Stimulated activated effector memory CD8-positive, alpha-beta T cell treated with anti-CD3 and anti-CD28 coated beads, Interleukin-12 subunit alpha, Interleukin-12 subunit beta, amount 100 ng/mL, for 72 hours (primary cell): ENCODE measurements around the gene SNRPA.

Experiments used
- ATAC-seq: fragments of 150-1000 bp; cut with Tn5 transposase; 2 replicates; pipeline ENCODE4 v1.10.0; 2021
- DNase-seq, 2 donors: peaks; one replicate each; pipeline ENCODE4 v3.0.0; 2021 to 2022; ENCODE audit warnings: low spot score in 2 of 2
- H3K27ac Mint-ChIP-seq: one replicate; pipeline ENCODE4 v1.8.0; 2022; ENCODE audit warnings: mild to moderate bottlenecking, mixed read lengths
- H3K36me3 Mint-ChIP-seq: one replicate; pipeline ENCODE4 v1.8.0; 2022; ENCODE audit warnings: mild to moderate bottlenecking, mixed read lengths
- H3K4me1 Mint-ChIP-seq: one replicate; pipeline ENCODE4 v1.8.0; 2022; ENCODE audit warnings: mixed read lengths
- H3K4me3 Mint-ChIP-seq: one replicate; pipeline ENCODE4 v1.8.0; 2022; ENCODE audit warnings: mild to moderate bottlenecking, mixed read lengths
- H3K9me3 Mint-ChIP-seq: one replicate; pipeline ENCODE4 v1.8.0; 2022; ENCODE audit warnings: mixed read lengths

Gene SNRPA

GRCh38 chr19:40797166-40797962, 46.4 kb downstream of the SNRPA start:
- Mint-ChIP-seq H3K4me1 (peaks cover 53% of the 10 kb centered on the region), H3K27ac (peak overlapping the region; percentile 98), H3K36me3 (peaks cover 47% of the 10 kb centered on the region), H3K4me3 (peak overlapping the region; percentile 94), H3K9me3 (no peaks in the 10 kb centered on the region)
- ATAC-seq (no peak), DNase-seq (no peak)

- peak in 1 of 2 donors; percentile 75 for DNase-seq
- Mint-ChIP-seq H3K27ac (peak overlapping the region; percentile 98), H3K4me1 (peaks cover 53% of the 10 kb centered on the region), H3K9me3 (no peaks in the 10 kb centered on the region), H3K4me3 (peak overlapping the region; percentile 94), H3K36me3 (peaks cover 46% of the 10 kb centered on the region)
- ATAC-seq = peak; percentile 60
Observed at GRCh38 chr19:40797963-40798682, 47.1 kb downstream of the SNRPA start.

- Mint-ChIP-seq H3K27ac (peak within 1 kb of the TSS; percentile 98), H3K9me3 (no peaks in the 10 kb centered on the region), H3K36me3 (peaks cover 48% of the 10 kb centered on the region), H3K4me3 (peak within 1 kb of the TSS; percentile 94), H3K4me1 (peaks cover 58% of the 10 kb centered on the region)
- DNase-seq (peak; percentile 99 to 100), ATAC-seq (peak; percentile 89)
Observed at GRCh38 chr19:40798683-40799557, 47.9 kb downstream of the SNRPA start, which contains the start of gene EGLN2. Gene EGLN2, plus strand, starts transcription at chr19:40799191. Its CDS starts 1,382 bp downstream, at chr19:40800573.

- Mint-ChIP-seq H3K4me3 (peak overlapping the region; percentile 94), H3K36me3 (peaks cover 56% of the 10 kb centered on the region), H3K9me3 (no peaks in the 10 kb centered on the region), H3K27ac (peak overlapping the region; percentile 98), H3K4me1 (peaks cover 67% of the 10 kb centered on the region)
- ATAC-seq (no peak), DNase-seq (peak in 1 of 2 donors; percentile 76)
Observed at GRCh38 chr19:40799558-40800338, 48.7 kb downstream of the SNRPA start.

GRCh38 chr19:40800339-40800996, 49.5 kb downstream of the SNRPA start:
- Mint-ChIP-seq H3K4me3 (peak overlapping the region; percentile 94), H3K36me3 (peaks cover 62% of the 10 kb centered on the region), H3K27ac (peak overlapping the region; percentile 98), H3K4me1 (peaks cover 74% of the 10 kb centered on the region), H3K9me3 (no peaks in the 10 kb centered on the region)
- ATAC-seq = no peak
- DNase-seq = no peak

GRCh38 chr19:40800997-40801377, 50.0 kb downstream of the SNRPA start:
- Mint-ChIP-seq H3K4me3 (peak overlapping the region; percentile 94), H3K27ac (peak overlapping the region; percentile 98), H3K36me3 (peaks cover 64% of the 10 kb centered on the region), H3K9me3 (no peaks in the 10 kb centered on the region), H3K4me1 (peaks cover 79% of the 10 kb centered on the region)
- ATAC-seq (no peak), DNase-seq (no peak)

- Mint-ChIP-seq H3K9me3 (no peaks in the 10 kb centered on the region), H3K27ac (peak overlapping the region; percentile 98), H3K36me3 (peaks cover 71% of the 10 kb centered on the region), H3K4me3 (peak overlapping the region; percentile 94), H3K4me1 (peaks cover 86% of the 10 kb centered on the region)
- DNase-seq = no peak
- ATAC-seq = no peak
Observed at GRCh38 chr19:40801426-40802299, 50.7 kb downstream of the SNRPA start.

- Mint-ChIP-seq H3K9me3 (no peaks in the 10 kb centered on the region), H3K36me3 (peaks cover 80% of the 10 kb centered on the region), H3K4me3 (peak overlapping the region; percentile 94), H3K27ac (peak overlapping the region; percentile 98), H3K4me1 (peaks cover 91% of the 10 kb centered on the region)
- no peak for DNase-seq
- ATAC-seq = no peak
Observed at GRCh38 chr19:40802300-40803169, 51.5 kb downstream of the SNRPA start.

GRCh38 chr19:40803170-40803856, 52.3 kb downstream of the SNRPA start:
- H3K4me1 Mint-ChIP-seq = peaks cover 91% of the 10 kb centered on the region
- ATAC-seq (no peak), DNase-seq (no peak)
- H3K36me3 Mint-ChIP-seq = peaks cover 84% of the 10 kb centered on the region
- H3K27ac Mint-ChIP-seq = peak overlapping the region; percentile 98
- H3K4me3 Mint-ChIP-seq = peak overlapping the region; percentile 94
- no peaks in the 10 kb centered on the region for H3K9me3 Mint-ChIP-seq

- H3K4me1 Mint-ChIP-seq = peaks cover 89% of the 10 kb centered on the region
- peak; percentile 2 for ATAC-seq
Observed at GRCh38 chr19:40803857-40804782, 53.1 kb downstream of the SNRPA start.

GRCh38 chr19:40804783-40805242, 53.8 kb downstream of the SNRPA start:
- ATAC-seq (no peak), DNase-seq (no peak)
- Mint-ChIP-seq H3K36me3 (peaks cover 88% of the 10 kb centered on the region), H3K4me1 (peaks cover 89% of the 10 kb centered on the region), H3K4me3 (peak overlapping the region; percentile 94), H3K27ac (peak overlapping the region; percentile 98), H3K9me3 (no peaks in the 10 kb centered on the region)

More at GRCh38 chr19:40803857-40804782, 53.1 kb downstream of the SNRPA start:
- no peak for DNase-seq
- Mint-ChIP-seq H3K27ac (peak overlapping the region; percentile 98), H3K4me3 (peak overlapping the region; percentile 94), H3K9me3 (no peaks in the 10 kb centered on the region), H3K36me3 (peaks cover 84% of the 10 kb centered on the region)
